GM19468 (cell line): Measurements from ENCODE around the gene TEKT3.

Experiments
- ATAC-seq: cut with Tn5 transposase; IDR thresholded peaks from one replicate; pipeline ENCODE4 v1.9.1; 2021; ENCODE audit warnings: mild to moderate bottlenecking, moderate library complexity, moderate number of reproducible peaks; ENCODE audit not compliant: unreplicated experiment; ENCODE audit errors: extremely low read depth

The TEKT3 gene

DNA sequence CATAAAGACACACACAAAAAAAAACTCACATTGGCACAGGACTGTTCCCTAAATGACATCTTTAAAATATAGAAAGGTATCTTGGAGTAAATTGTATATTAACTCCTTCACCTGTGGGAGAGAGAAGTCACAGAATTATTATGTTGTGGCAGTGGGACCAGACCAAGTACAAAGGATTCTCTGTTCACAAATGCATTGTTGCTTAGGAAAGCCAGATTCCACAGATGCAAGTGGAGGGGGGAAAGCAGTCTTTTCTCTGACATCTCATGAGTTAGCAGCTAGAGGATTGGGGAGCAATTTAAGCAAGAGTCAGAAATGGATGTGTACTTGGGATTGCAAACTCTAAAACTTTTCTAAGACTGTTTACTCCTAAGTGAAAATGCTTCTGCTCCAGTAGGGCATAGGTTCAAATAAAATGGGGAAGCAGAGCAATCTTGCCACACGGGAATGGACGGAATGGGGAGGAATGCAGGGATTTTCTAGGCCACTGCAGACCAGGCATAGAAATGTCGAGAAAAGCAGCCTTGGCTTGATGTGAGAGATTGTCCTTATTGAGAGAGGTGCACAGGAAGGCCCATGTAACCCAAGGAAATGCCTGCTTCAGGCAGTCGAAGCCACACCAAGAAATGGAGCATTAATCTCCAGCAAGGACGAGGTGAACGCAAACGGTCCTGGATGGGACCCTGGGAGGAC lies 72.2 kb downstream of the TEKT3 start:
- no peak for ATAC-seq

DNA sequence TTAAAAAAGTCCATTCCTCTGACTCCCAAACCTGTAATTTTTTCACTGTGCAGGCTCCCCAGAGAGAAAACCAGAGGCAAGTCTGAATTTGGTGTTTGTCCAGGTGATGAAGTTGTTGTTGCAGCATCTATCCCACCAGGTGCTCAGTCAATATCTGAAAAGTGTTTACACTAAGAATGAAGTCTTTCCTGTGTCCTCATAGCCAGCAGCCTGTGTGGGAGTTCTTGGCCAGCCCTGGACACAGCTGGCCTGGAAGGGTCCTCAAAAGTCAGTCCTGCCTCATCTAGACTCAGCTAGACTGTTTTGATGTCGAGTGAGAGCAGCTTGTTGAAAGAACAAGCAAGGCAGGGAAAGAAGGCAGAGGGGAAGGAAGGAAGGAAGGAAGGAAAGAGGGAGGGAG lies 72.9 kb downstream of the TEKT3 start:
- no peak for ATAC-seq

- no peak for ATAC-seq
Measured at GRCh38 chr17:15267996-15268395, 73.4 kb downstream of the TEKT3 start.

DNA sequence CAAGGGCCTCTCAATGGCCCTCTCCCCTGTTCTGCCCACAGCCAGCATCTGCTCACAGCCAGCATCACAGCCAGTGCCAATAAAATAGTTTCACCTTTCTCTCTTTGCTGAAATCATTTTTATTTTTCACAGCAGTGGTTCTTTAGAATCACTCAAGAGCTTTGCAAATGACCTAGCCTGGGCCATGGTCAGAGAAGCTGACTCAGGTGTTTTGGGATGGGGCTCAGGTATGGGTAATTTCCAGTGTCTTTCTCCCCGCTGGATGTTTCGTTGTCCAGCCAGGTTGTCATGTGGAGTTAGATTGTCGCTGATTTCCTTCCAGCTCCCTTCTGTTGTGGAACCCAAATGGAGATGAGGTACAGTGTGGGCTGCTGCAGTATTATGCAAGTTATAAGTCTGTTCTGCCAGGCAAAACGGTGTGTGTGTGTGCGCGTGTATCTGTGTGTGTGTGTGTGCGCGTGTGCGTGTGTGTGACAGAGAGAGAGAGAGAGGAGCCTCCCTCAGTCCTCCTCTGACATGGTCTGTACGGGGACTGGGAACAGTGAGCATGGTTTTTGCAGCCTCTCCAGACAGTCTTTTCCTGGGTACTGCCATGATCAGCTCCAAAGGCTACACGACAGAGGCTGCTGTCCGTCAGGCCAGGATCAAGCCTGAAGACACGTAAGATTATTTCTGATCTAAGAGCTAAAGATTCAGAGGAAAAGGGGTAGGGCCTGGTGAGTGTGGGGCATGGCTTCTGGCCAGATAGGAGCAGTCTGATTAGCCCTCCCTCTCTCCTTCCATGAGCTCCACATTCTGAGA lies 74.9 kb downstream of the TEKT3 start:
- no peak for ATAC-seq

- no peak for ATAC-seq
Measured at GRCh38 chr17:15265131-15265530, 76.3 kb downstream of the TEKT3 start, which contains the start of gene PMP22. Gene PMP22 (minus strand): TSS chr17:15265326. CDS start chr17:15260727, 4,599 bp downstream.

DNA sequence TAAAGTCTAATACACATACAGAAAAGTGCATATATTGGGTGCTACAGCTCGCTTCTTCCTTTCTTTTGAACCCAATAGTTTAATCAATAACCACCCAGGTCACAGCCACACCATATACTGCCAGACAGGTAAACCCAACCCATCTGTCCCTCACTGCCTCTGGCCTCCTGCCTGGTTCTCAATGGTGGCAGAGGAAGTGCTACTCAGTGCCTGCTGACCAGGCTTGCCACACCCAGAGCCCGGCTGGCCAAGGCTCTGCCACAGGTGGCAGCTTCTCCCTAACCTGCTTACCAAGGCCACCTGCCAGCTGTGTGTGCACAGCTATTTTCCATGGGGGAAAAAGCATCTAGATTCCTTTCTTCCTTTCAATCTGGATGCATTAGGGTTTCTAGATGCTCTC lies 76.9 kb downstream of the TEKT3 start:
- ATAC-seq: no peak

GRCh38 chr17:15263680-15264079 lies 77.7 kb downstream of the TEKT3 start:
- ATAC-seq: no peak

DNA sequence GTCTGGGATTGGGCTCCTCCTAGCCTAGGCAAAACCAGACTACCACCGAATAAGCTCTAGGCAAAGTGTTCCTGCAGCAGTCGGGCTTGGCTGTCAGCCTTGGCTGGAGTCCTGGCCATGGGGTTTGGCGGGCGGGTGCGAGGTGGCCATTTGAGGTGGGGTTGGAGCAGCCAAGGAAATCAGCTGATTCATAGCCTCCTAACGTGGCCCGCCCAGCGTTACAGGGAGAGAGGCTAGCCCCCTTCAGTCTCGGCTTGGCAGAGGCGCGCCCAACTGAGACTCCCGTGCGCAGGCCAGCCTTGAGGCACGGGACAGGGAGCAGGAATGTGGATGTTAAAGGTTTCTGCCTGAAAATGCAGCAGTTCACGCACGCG lies 78.2 kb downstream of the TEKT3 start:
- ATAC-seq: no peak

DNA sequence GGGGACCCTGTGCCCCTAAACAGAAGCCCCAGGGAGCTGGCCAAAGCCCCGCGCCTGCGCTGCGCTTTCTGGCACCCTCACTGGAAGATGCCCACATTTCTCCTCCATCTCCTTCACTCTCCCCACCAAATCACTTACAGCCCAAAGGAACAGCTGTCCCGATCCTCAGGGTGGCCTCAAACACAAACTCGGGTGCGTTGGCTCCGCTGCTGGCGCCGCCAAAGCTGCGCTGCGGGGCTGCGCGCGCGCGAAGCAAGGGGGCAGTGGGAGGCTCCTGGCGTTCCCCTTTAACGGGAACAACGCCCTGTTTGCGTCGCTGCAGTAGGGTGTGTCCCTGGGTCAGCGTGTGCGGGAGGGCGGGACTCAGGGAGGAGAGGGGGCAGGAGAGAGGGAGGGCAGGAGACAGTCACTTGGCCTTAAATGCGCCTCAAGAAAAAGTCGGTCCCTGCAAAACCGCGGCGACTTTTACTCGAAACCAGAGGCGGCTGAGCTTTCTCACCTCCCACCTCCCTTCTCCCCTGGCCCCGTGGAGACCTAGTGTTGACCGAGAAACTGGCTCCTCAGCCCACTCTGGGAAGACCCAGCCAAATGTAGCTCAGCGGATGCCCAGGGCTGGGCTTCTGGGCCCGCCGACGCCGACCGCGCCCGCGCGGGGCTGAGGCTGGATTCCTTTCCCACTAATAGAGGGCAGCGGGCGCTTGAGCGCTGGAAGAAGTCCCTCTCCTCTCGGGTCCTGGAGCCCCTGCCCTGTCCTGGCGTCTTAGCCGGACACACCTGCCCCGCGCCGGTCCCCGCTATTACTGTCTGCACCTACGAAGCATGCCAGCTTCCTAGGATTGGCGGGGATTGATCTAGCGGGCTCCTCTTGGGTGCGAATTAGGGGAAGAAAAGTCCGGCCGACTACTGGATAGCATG lies 78.8 kb downstream of the TEKT3 start:
- no peak for ATAC-seq

DNA sequence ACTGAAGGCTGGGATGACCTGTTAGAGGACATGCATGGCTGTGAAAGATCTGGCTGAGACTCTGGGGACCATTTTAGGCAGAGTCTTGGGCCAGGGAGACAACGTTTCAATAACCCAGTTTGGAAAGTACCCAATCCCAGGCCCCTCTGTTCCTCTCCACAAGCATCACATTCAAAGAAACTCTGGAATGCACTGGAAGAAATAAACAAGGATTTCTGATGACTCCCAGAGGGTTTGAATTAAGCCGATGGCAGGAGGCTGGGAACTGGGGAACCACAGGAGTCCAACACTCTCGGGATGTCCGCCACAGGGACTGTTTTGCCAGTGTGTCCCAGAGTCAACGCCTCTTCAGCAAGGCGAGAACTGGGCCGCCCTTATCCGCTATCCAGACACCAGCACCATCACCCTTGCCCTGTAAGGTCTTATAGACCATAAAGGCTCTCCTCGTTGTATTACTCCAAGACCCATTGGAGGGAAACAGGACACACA lies 79.6 kb downstream of the TEKT3 start:
- no peak for ATAC-seq

GRCh38 chr17:15261258-15261801 lies 80.1 kb downstream of the TEKT3 start:
- no peak for ATAC-seq

DNA sequence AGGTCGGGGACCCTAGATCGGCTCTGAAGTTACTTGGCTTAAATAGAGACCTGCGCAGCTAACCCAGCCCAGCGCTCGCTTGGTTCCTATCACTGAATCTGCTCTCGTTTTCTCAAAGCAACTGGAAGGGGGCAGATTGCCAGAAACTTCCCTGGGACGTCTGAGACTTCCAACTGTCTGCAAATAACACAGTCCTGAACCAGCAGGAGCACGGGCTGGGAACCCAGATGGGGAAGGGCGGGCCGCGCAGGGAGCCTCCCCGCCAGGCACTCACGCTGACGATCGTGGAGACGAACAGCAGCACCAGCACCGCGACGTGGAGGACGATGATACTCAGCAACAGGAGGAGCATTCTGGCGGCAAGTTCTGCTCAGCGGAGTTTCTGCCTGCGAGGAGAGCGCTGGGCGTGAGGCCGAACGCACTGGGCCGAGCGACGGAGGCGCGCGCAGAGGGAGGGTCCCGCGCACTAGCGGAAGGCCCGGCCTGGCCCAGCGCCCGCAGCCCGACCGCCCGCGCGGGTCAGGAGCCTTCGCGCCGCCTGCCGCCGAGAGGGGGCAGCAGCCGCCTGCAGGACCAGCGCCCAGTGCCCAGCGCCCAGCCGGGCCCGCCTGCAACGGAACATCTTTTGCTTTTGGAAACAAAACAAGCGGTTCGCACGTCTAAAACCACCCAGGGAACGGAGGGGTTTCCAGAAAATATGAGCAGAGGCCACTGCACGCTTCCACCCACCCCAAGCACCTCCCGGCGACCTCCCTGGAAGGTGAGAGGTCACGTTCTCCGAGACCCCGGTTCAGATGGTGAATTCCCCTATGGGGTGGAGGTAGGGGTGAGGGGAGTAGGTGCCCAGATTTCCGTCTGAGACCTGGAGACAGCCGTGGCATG lies 80.8 kb downstream of the TEKT3 start:
- no peak for ATAC-seq

GRCh38 chr17:15257796-15258512 lies 83.4 kb downstream of the TEKT3 start:
- no peak for ATAC-seq

- ATAC-seq: no peak
Measured at GRCh38 chr17:15257258-15257788, 84.1 kb downstream of the TEKT3 start.

GRCh38 chr17:15256689-15257088 lies 84.7 kb downstream of the TEKT3 start:
- ATAC-seq: no peak

- ATAC-seq: no peak
Measured at GRCh38 chr17:15255713-15256454, 85.5 kb downstream of the TEKT3 start.
